MM.1S (cell line): ENCODE measurements around the gene XYLT1.

Experiments
- DNase-seq: peaks from one replicate; pipeline ENCODE4 v3.0.0-alpha.2; 2015
- H2AFZ ChIP-seq: fragments of 300-600 bp; sonication (generic); 2 replicates; pipeline ENCODE4 v1.6.0; 2016; ENCODE audit warnings: antibody characterized with exemption, low read length
- H3F3A ChIP-seq: fragments of 300-600 bp; sonication (generic); 2 replicates; pipeline ENCODE4 v1.6.1; 2016; ENCODE audit warnings: mild to moderate bottlenecking, antibody characterized with exemption, low read length, moderate library complexity, mixed read lengths; ENCODE audit not compliant: insufficient read depth
- H3K27ac ChIP-seq: fragments of 300-600 bp; sonication (generic); 2 replicates; pipeline ENCODE4 v1.5.1; 2016; ENCODE audit warnings: mild to moderate bottlenecking, low read length
- H3K27me3 ChIP-seq: fragments of 300-600 bp; sonication (generic); replicated peaks from 2 replicates; pipeline ENCODE4 v1.6.0; 2016; ENCODE audit warnings: low read length; ENCODE audit not compliant: insufficient read depth
- H3K36me3 ChIP-seq: fragments of 300-600 bp; sonication (generic); replicated peaks from 2 replicates; pipeline ENCODE4 v1.6.1; 2016; ENCODE audit warnings: mild to moderate bottlenecking, low read length, mixed read lengths; ENCODE audit not compliant: insufficient read depth
- H3K4me1 ChIP-seq: fragments of 300-600 bp; sonication (generic); 2 replicates; pipeline ENCODE4 v1.6.1; 2016; ENCODE audit warnings: low read length, mixed read lengths
- H3K4me2 ChIP-seq: fragments of 300-600 bp; sonication (generic); 2 replicates; pipeline ENCODE4 v1.6.0; 2016; ENCODE audit warnings: low read depth, low read length
- H3K4me3 ChIP-seq: fragments of 300-600 bp; sonication (generic); 2 replicates; pipeline ENCODE4 v1.5.1; 2016; ENCODE audit warnings: low read length, mixed read lengths
- H3K79me2 ChIP-seq: fragments of 300-600 bp; sonication (generic); 2 replicates; pipeline ENCODE4 v1.6.1; 2016; ENCODE audit warnings: mixed run types, low read length, mixed read lengths
- H3K9ac ChIP-seq: fragments of 300-600 bp; sonication (generic); 2 replicates; pipeline ENCODE4 v1.6.1; 2016; ENCODE audit warnings: low read length, mixed read lengths
- H3K9me2 ChIP-seq: fragments of 300-600 bp; sonication (generic); replicated peaks from 2 replicates; pipeline ENCODE4 v1.6.1; 2016; ENCODE audit warnings: mild to moderate bottlenecking, low read length, mixed read lengths; ENCODE audit not compliant: insufficient read depth
- H3K9me3 ChIP-seq: fragments of 300-600 bp; sonication (generic); replicated peaks from 2 replicates; pipeline ENCODE4 v1.6.1; 2016; ENCODE audit warnings: mild to moderate bottlenecking, low read length, mixed read lengths; ENCODE audit not compliant: insufficient read depth
- H4K20me1 ChIP-seq: fragments of 300-600 bp; sonication (generic); 2 replicates; pipeline ENCODE4 v1.6.1; 2016; ENCODE audit warnings: mild to moderate bottlenecking, low read length, moderate library complexity, mixed read lengths; ENCODE audit not compliant: insufficient read depth
- EZH2 ChIP-seq: fragments of 300-600 bp; sonication (generic); optimal IDR thresholded peaks from 2 replicates; pipeline ENCODE3; 2017; ENCODE audit warnings: low read depth, mild to moderate bottlenecking, antibody characterized with exemption, low read length, mixed read lengths
- EZH2phosphoT487 ChIP-seq: fragments of 300-600 bp; sonication (generic); IDR thresholded peaks from 2 replicates; pipeline ENCODE4 v1.6.1; 2018; ENCODE audit warnings: antibody characterized with exemption, low read length
- TF ChIP-seq, protein P1 (sequence below): fragments of 300-600 bp; sonication (generic); IDR thresholded peaks from 2 replicates; pipeline ENCODE4 v1.5.1; 2016; ENCODE audit warnings: antibody characterized with exemption, low read length, mixed read lengths

XYLT1 gene

GRCh38 chr16:17359788-17360390 lies 110.9 kb downstream of the XYLT1 start:
- Histone ChIP-seq H3K4me1 (no peaks in the 10 kb centered on the region), H3F3A (no peaks in the 10 kb centered on the region), H3K36me3 (no peaks in the 10 kb centered on the region), H4K20me1 (no peaks in the 10 kb centered on the region), H3K9me2 (no peaks in the 10 kb centered on the region), H3K9ac (no peak overlapping the region), H3K79me2 (peaks cover 58% of the 10 kb centered on the region), H2AFZ (no peak overlapping the region), H3K27me3 (no peaks in the 10 kb centered on the region), H3K9me3 (no peaks in the 10 kb centered on the region), H3K27ac (no peak overlapping the region), H3K4me2 (no peak overlapping the region), H3K4me3 (no peak overlapping the region)
- TF ChIP-seq EZH2 (no peak), EZH2phosphoT487 (no peak)
- TF ChIP-seq, protein P1, sequence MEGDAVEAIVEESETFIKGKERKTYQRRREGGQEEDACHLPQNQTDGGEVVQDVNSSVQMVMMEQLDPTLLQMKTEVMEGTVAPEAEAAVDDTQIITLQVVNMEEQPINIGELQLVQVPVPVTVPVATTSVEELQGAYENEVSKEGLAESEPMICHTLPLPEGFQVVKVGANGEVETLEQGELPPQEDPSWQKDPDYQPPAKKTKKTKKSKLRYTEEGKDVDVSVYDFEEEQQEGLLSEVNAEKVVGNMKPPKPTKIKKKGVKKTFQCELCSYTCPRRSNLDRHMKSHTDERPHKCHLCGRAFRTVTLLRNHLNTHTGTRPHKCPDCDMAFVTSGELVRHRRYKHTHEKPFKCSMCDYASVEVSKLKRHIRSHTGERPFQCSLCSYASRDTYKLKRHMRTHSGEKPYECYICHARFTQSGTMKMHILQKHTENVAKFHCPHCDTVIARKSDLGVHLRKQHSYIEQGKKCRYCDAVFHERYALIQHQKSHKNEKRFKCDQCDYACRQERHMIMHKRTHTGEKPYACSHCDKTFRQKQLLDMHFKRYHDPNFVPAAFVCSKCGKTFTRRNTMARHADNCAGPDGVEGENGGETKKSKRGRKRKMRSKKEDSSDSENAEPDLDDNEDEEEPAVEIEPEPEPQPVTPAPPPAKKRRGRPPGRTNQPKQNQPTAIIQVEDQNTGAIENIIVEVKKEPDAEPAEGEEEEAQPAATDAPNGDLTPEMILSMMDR = no peak
- DNase-seq = no peak

- DNase-seq = no peak
- peaks cover 49% of the 10 kb centered on the region for H3K79me2 ChIP-seq
- H3K27ac ChIP-seq = no peak overlapping the region
- H3K27me3 ChIP-seq = no peaks in the 10 kb centered on the region
- H3K9ac ChIP-seq = no peak overlapping the region
- no peaks in the 10 kb centered on the region for H3K9me2 ChIP-seq
- no peaks in the 10 kb centered on the region for H3F3A ChIP-seq
- no peaks in the 10 kb centered on the region for H3K36me3 ChIP-seq
- no peaks in the 10 kb centered on the region for H3K4me1 ChIP-seq
- H3K4me2 ChIP-seq = no peak overlapping the region
- no peaks in the 10 kb centered on the region for H3K9me3 ChIP-seq
- TF ChIP-seq EZH2phosphoT487 (no peak), EZH2 (no peak)
- TF ChIP-seq, protein P1 = no peak
- H4K20me1 ChIP-seq = no peaks in the 10 kb centered on the region
- H3K4me3 ChIP-seq = no peak overlapping the region
- H2AFZ ChIP-seq = no peak overlapping the region
Observed at GRCh38 chr16:17358846-17359245, 111.9 kb downstream of the XYLT1 start.

- no peak overlapping the region for H3K9ac ChIP-seq
- no peak overlapping the region for H3K4me2 ChIP-seq
- no peak for DNase-seq
- H3K27ac ChIP-seq = no peak overlapping the region
- no peaks in the 10 kb centered on the region for H3F3A ChIP-seq
- no peak for TF ChIP-seq EZH2phosphoT487
- no peak for TF ChIP-seq EZH2
- TF ChIP-seq, protein P1 = no peak
- no peaks in the 10 kb centered on the region for H4K20me1 ChIP-seq
- no peaks in the 10 kb centered on the region for H3K9me2 ChIP-seq
- peaks cover 48% of the 10 kb centered on the region for H3K79me2 ChIP-seq
- no peak overlapping the region for H3K4me3 ChIP-seq
- H2AFZ ChIP-seq = no peak overlapping the region
- no peaks in the 10 kb centered on the region for H3K27me3 ChIP-seq
- no peaks in the 10 kb centered on the region for H3K4me1 ChIP-seq
- H3K9me3 ChIP-seq = no peaks in the 10 kb centered on the region
- H3K36me3 ChIP-seq = no peaks in the 10 kb centered on the region
Observed at GRCh38 chr16:17358355-17358754, 112.4 kb downstream of the XYLT1 start.
